SK-N-SH (cell line): Measurements from ENCODE around the gene CHRM4. TPM values are rescaled to one million over a fixed set of nuclear protein-coding genes. Genes with fewer than 3 reads are reported as not detected.

Experiments
- CTCF ChIA-PET: fragments of 300-600, 350-600 bp; formaldehyde crosslinking; extraction: SDS; loops from one replicate; lab custom pipeline; 2021; lab: Yijun Ruan, JAX
- POLR2A ChIA-PET: fragments of 350-600 bp; sonication (Branson Sonifier 250); formaldehyde crosslinking; extraction: SDS; loops from one replicate; lab custom pipeline; 2020; ENCODE audit warnings: antibody characterized with exemption, inconsistent platforms; lab: Yijun Ruan, JAX
- DNase-seq: peaks from one replicate; pipeline ENCODE4 v3.0.0; 2012
- H2AFZ ChIP-seq: fragments of 200-600 bp; sonication (generic); 2 replicates; pipeline ENCODE4 v1.8.1; 2016; ENCODE audit warnings: antibody characterized with exemption, mild to moderate bottlenecking, low read depth
- H3F3A ChIP-seq: fragments of 200-600 bp; sonication (generic); replicated peaks from 2 replicates; pipeline ENCODE3; 2016; ENCODE audit warnings: antibody characterized with exemption, mild to moderate bottlenecking; ENCODE audit not compliant: insufficient read depth
- H3K27ac ChIP-seq, 2 experiments: fragments of 200-500 bp in 1 of 2; fragments of 200-600 bp in 1 of 2; sonication (Bioruptor generic) in 1 of 2; sonication (generic), shearing (Covaris generic) in 1 of 2; 2 replicates each; pipeline versions ENCODE4 v1.5.1 to v1.6.1; 2014 to 2016; ENCODE audit warnings: low read depth in 2 of 2, inconsistent platforms in 1 of 2, low read length in 1 of 2, mild to moderate bottlenecking in 1 of 2, mixed read lengths in 1 of 2
- H3K27me3 ChIP-seq: fragments of 200-600 bp; sonication (generic), shearing (Covaris generic); 2 replicates; pipeline ENCODE4 v1.6.1; 2016; ENCODE audit warnings: mixed run types; ENCODE audit not compliant: insufficient read depth
- H3K36me3 ChIP-seq, 2 experiments: fragments of 200-500 bp in 1 of 2; fragments of 200-600 bp in 1 of 2; sonication (Bioruptor generic) in 1 of 2; sonication (generic) in 1 of 2; replicated peaks in 1 of 2; 2 replicates each; pipeline versions ENCODE3 to v1.5.1; 2014 to 2016; ENCODE audit warnings: low read length in 1 of 2, mild to moderate bottlenecking in 1 of 2; ENCODE audit not compliant: insufficient read depth in 2 of 2, control insufficient read depth in 1 of 2
- H3K4me1 ChIP-seq, 2 experiments: fragments of 200-500 bp in 1 of 2; fragments of 200-600 bp in 1 of 2; sonication (Bioruptor generic) in 1 of 2; sonication (generic), shearing (Covaris generic) in 1 of 2; 2 replicates each; pipeline versions ENCODE4 v1.5.1 to v1.6.1; 2014 to 2016; ENCODE audit warnings: low read depth in 1 of 2, low read length in 1 of 2, mixed run types in 1 of 2; ENCODE audit not compliant: insufficient read depth in 2 of 2, control insufficient read depth in 1 of 2
- H3K4me2 ChIP-seq: fragments of 200-600 bp; sonication (generic), shearing (Covaris generic); 2 replicates; pipeline ENCODE4 v1.6.1; 2017; ENCODE audit warnings: mixed run types
- H3K4me3 ChIP-seq, 2 experiments: fragments of 200-500 bp in 1 of 2; fragments of 200-600 bp in 1 of 2; sonication (Bioruptor generic) in 1 of 2; sonication (generic), shearing (Covaris generic) in 1 of 2; 2 replicates each; pipeline versions ENCODE4 v1.5.1 to v1.8.1; 2014 to 2016; ENCODE audit warnings: low read depth in 2 of 2, inconsistent platforms in 1 of 2, low read length in 1 of 2, mild to moderate bottlenecking in 1 of 2, mixed read lengths in 1 of 2, moderate library complexity in 1 of 2
- H3K79me2 ChIP-seq: fragments of 200-600 bp; sonication (generic); 2 replicates; pipeline ENCODE4 v1.8.1; 2017; ENCODE audit warnings: mild to moderate bottlenecking; ENCODE audit not compliant: insufficient read depth
- H3K9ac ChIP-seq: fragments of 200-600 bp; sonication (generic); 2 replicates; pipeline ENCODE4 v1.6.1; 2017; ENCODE audit warnings: mixed run types
- H3K9me2 ChIP-seq: fragments of 200-600 bp; sonication (generic); 2 replicates; pipeline ENCODE4 v1.6.1; 2017; ENCODE audit warnings: mixed run types
- H3K9me3 ChIP-seq: fragments of 200-600 bp; sonication (generic); 2 replicates; pipeline ENCODE4 v1.6.1; 2017; ENCODE audit warnings: mixed run types, mild to moderate bottlenecking, moderate library complexity
- H4K20me1 ChIP-seq: fragments of 200-600 bp; sonication (generic); 2 replicates; pipeline ENCODE4 v1.6.1; 2017; ENCODE audit warnings: mild to moderate bottlenecking, mixed run types; ENCODE audit not compliant: insufficient read depth
- CHD2 ChIP-seq: fragments of 150-350 bp; IDR thresholded peaks from 2 replicates; pipeline ENCODE4 v1.6.1; 2018; ENCODE audit warnings: low read length; ENCODE audit not compliant: partially characterized antibody
- EP300 ChIP-seq, 2 experiments: IDR thresholded peaks; 2 replicates each; pipeline versions ENCODE4 v1.4.0 to v1.6.1; 2012; ENCODE audit warnings: borderline replicate concordance in 1 of 2, low read depth in 1 of 2, low read length in 1 of 2
- MXI1 ChIP-seq: IDR thresholded peaks from 2 replicates; pipeline ENCODE4 v1.6.1; 2012; ENCODE audit warnings: mild to moderate bottlenecking, low read depth, low read length, improper control_type of control experiment
- POLR2AphosphoS5 ChIP-seq: IDR thresholded peaks from 2 replicates; pipeline ENCODE4 v1.6.1; 2012; ENCODE audit warnings: low read depth, low read length
- RAD21 ChIP-seq: IDR thresholded peaks from 2 replicates; pipeline ENCODE4 v1.6.1; 2012; ENCODE audit warnings: mild to moderate bottlenecking, low read length
- RCOR1 ChIP-seq: fragments of 150-350 bp; IDR thresholded peaks from 2 replicates; pipeline ENCODE4 v1.6.1; 2017; ENCODE audit warnings: antibody characterized with exemption, low read length
- SIN3A ChIP-seq: IDR thresholded peaks from 2 replicates; pipeline ENCODE4 v1.6.1; 2012; ENCODE audit warnings: low read depth, mild to moderate bottlenecking, low read length, moderate library complexity, borderline replicate concordance
- WGBS: methylation state at CpG from one replicate; pipeline ENCODE4 v1.1.6; 2017; ENCODE audit warnings: low lambda C conversion rate; 5-methylcytosine and 5-hydroxymethylcytosine counted together
- polyA plus RNA-seq, 3 experiments: library from polyadenylated mRNA; depleted of rRNA; stranded (reverse); fragments of >200 nt; gene quantifications; 2 replicates each; pipeline ENCODE4 v1.2.3, GENCODE V29; 2012
- TF ChIP-seq, protein P1 (sequence below): IDR thresholded peaks from 2 replicates; pipeline ENCODE4 v1.6.1; 2012; ENCODE audit warnings: mild to moderate bottlenecking, low read depth, low read length, moderate library complexity

Gene CHRM4
- polyA plus RNA-seq, 1 of the 3 experiments (the other 2 are of a cell fraction) = 0.26 TPM

GRCh38 chr11:46348566-46349401, 42.8 kb downstream of the CHRM4 start:
- CTCF ChIA-PET = interaction anchor here (0.8 to 17.7 kb wide), 9 partner anchors 16 to 212 kb away, joined by 3 to 423 read pairs (median 4); partner anchors contain the start of gene CHRM4
- no peak for DNase-seq
- no peaks in the 10 kb centered on the region for H3K9me2 ChIP-seq
- no peak for TF ChIP-seq CHD2
- TF ChIP-seq, protein P1, sequence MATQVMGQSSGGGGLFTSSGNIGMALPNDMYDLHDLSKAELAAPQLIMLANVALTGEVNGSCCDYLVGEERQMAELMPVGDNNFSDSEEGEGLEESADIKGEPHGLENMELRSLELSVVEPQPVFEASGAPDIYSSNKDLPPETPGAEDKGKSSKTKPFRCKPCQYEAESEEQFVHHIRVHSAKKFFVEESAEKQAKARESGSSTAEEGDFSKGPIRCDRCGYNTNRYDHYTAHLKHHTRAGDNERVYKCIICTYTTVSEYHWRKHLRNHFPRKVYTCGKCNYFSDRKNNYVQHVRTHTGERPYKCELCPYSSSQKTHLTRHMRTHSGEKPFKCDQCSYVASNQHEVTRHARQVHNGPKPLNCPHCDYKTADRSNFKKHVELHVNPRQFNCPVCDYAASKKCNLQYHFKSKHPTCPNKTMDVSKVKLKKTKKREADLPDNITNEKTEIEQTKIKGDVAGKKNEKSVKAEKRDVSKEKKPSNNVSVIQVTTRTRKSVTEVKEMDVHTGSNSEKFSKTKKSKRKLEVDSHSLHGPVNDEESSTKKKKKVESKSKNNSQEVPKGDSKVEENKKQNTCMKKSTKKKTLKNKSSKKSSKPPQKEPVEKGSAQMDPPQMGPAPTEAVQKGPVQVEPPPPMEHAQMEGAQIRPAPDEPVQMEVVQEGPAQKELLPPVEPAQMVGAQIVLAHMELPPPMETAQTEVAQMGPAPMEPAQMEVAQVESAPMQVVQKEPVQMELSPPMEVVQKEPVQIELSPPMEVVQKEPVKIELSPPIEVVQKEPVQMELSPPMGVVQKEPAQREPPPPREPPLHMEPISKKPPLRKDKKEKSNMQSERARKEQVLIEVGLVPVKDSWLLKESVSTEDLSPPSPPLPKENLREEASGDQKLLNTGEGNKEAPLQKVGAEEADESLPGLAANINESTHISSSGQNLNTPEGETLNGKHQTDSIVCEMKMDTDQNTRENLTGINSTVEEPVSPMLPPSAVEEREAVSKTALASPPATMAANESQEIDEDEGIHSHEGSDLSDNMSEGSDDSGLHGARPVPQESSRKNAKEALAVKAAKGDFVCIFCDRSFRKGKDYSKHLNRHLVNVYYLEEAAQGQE = no peak
- no peak for TF ChIP-seq POLR2AphosphoS5
- TF ChIP-seq EP300 (IDR thresholded peaks at IDR 0.05; ENCODE audit: borderline replicate concordance in 1 of 2, low read depth in 1 of 2, low read length in 1 of 2) = no peak
- no peak for TF ChIP-seq RCOR1
- no peak for TF ChIP-seq RAD21
- H3K4me3 ChIP-seq = peak overlapping the region; percentile 82 to 86; a peak in 3 of 4 replicates
- H3K4me2 ChIP-seq = peak overlapping the region; percentile 99
- H3K9me3 ChIP-seq = no peaks in the 10 kb centered on the region
- no peak overlapping the region for H3K27ac ChIP-seq
- no peak overlapping the region for H2AFZ ChIP-seq
- H3K79me2 ChIP-seq = peaks cover 60% of the 10 kb centered on the region
- no peaks in the 10 kb centered on the region for H3K27me3 ChIP-seq
- peak overlapping the region; percentile 78; the same call in 1 of the 2 replicates for H3K9ac ChIP-seq
- peaks cover 0 to 3% of the 10 kb centered on the region in 2 experiments for H3K36me3 ChIP-seq
- POLR2A ChIA-PET = no interaction called here
- WGBS = 85% methylated on average over 13 of the region's 18 CpGs
- H4K20me1 ChIP-seq = peaks cover 31% of the 10 kb centered on the region; the same call in 1 of the 2 replicates
- H3F3A ChIP-seq = no peaks in the 10 kb centered on the region
- H3K4me1 ChIP-seq = peaks cover 17 to 19% of the 10 kb centered on the region in 2 experiments; a peak in 3 of 4 replicates

DNA sequence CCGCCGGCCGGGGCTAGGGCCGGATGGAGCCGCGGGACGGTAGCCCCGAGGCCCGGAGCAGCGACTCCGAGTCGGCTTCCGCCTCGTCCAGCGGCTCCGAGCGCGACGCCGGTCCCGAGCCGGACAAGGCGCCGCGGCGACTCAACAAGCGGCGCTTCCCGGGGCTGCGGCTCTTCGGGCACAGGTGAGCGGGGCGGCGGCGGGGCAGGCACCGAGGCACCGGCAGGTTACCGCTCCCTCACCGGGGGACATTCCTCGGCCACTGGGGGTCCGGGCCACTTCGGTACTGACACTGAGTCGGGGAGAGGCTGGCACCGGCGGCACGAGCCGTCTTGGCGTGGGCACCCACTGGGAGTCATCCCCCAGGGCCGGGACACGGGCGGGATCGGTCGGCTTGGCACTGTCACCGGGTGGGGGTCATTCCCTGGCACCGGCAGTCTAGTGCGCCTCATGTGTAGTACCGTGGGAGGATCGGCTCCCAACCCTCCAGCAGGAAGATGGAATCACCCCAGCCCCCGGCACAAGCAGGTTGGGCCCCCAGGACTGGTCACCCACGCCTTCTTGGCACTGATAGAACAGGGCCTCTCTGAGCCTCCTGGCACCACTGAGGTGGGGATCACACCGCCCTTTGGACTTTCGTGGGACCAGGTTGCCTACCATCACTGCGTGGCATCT, 43.8 kb downstream of the CHRM4 start:
- Histone ChIP-seq H3K36me3 (peaks cover 0 to 3% of the 10 kb centered on the region in 2 experiments), H3K4me3 (peak overlapping the region; percentile 82 to 86), H3K9ac (peak overlapping the region; percentile 78), H3K9me3 (no peaks in the 10 kb centered on the region), H3K4me1 (peaks cover 17 to 19% of the 10 kb centered on the region in 2 experiments; a peak in 3 of 4 replicates), H3K27me3 (no peaks in the 10 kb centered on the region), H3K27ac (peak overlapping the region in 1 of 2 experiments; percentile 5; a peak in 1 of 4 replicates), H2AFZ (peak overlapping the region; percentile 59; the same call in 1 of the 2 replicates), H3F3A (no peaks in the 10 kb centered on the region), H3K79me2 (peaks cover 50% of the 10 kb centered on the region), H3K9me2 (no peaks in the 10 kb centered on the region), H3K4me2 (peak overlapping the region; percentile 99), H4K20me1 (peaks cover 28% of the 10 kb centered on the region; the same call in 1 of the 2 replicates)
- POLR2A ChIA-PET = interaction anchor here (1.2 kb wide), 1 partner anchor 105 kb away, joined by 6 read pairs; no protein-coding TSS in a partner anchor
- TF ChIP-seq MXI1 (0 out of 2 replicates have a peak, but pooled peaks have one; percentile 16), SIN3A (no peak)
- WGBS = 6% methylated on average over 11 of the region's 63 CpGs
- CTCF ChIA-PET = interaction anchor here (0.6 to 17.7 kb wide), 20 partner anchors 14 to 271 kb away, joined by 3 to 423 read pairs (median 5); partner anchors contain the start of gene CHRM4
- peak; percentile 63 for DNase-seq
